HEK293 (cell line): ENCODE data around the gene LOXL1.

Source experiments
- CTCF ChIA-PET: fragments of 350-600 bp; formaldehyde crosslinking; extraction: SDS; loops from one replicate; lab custom pipeline; 2021; ENCODE audit warnings: antibody characterized with exemption; lab: Yijun Ruan, JAX
- POLR2A ChIA-PET: fragments of 300-600 bp; formaldehyde crosslinking; extraction: SDS; loops from one replicate; lab custom pipeline; 2020; ENCODE audit warnings: antibody characterized with exemption, inconsistent platforms; lab: Yijun Ruan, JAX
- H3K27ac ChIP-seq: fragments of 200-500 bp; sonication (Bioruptor generic); 2 replicates; pipeline ENCODE4 v1.5.1; 2014; ENCODE audit warnings: low read depth, low read length, control low read depth, inconsistent platforms; ENCODE audit errors: extremely low read depth
- H3K36me3 ChIP-seq, 2 experiments: fragments of 200-500 bp in 1 of 2; sonication (Bioruptor generic) in 1 of 2; 1 replicate in 1 of 2; 2 replicates in 1 of 2; pipeline ENCODE4 v1.5.1; 2014 to 2017; ENCODE audit warnings: inconsistent platforms in 2 of 2, low read length in 2 of 2; ENCODE audit not compliant: control insufficient read depth in 2 of 2, insufficient read depth in 1 of 2
- H3K4me1 ChIP-seq: fragments of 200-500 bp; sonication (Bioruptor generic); 2 replicates; pipeline ENCODE4 v1.5.1; 2014; ENCODE audit warnings: mild to moderate bottlenecking, low read length, inconsistent platforms; ENCODE audit not compliant: control insufficient read depth, insufficient read depth
- H3K4me3 ChIP-seq: 2 replicates; pipeline ENCODE4 v1.5.1; 2011; ENCODE audit warnings: low read depth, mild to moderate bottlenecking, control low read depth, low read length, moderate library complexity
- H3K9me3 ChIP-seq: fragments of 200-500 bp; sonication (Bioruptor generic); 2 replicates; pipeline ENCODE4 v1.5.1; 2014; ENCODE audit warnings: low read depth, low read length, inconsistent platforms; ENCODE audit not compliant: control insufficient read depth, insufficient read depth
- EGR2 ChIP-seq: fragments of 450-650 bp; formaldehyde crosslinking; IDR thresholded peaks from 2 replicates; pipeline ENCODE4 v1.5.1; 2016; ENCODE audit warnings: low read depth, missing biosample characterization, missing genetic modification characterization
- GFI1B ChIP-seq: fragments of 450-650 bp; formaldehyde crosslinking; IDR thresholded peaks from 2 replicates; pipeline ENCODE4 v1.5.1; 2016; ENCODE audit warnings: missing biosample characterization, missing genetic modification characterization
- GLI2 ChIP-seq: fragments of 450-650 bp; formaldehyde crosslinking; IDR thresholded peaks from 2 replicates; pipeline ENCODE4; 2017; ENCODE audit warnings: missing biosample characterization, missing genetic modification characterization, low read depth, borderline replicate concordance
- OSR2 ChIP-seq: fragments of 450-650 bp; formaldehyde crosslinking; IDR thresholded peaks from 2 replicates; pipeline ENCODE4 v1.5.1; 2016; ENCODE audit warnings: missing biosample characterization, missing genetic modification characterization
- PATZ1 ChIP-seq: fragments of 450-650 bp; formaldehyde crosslinking; IDR thresholded peaks from 2 replicates; pipeline ENCODE4 v1.5.1; 2016; ENCODE audit warnings: missing biosample characterization, missing genetic modification characterization
- PRDM6 ChIP-seq: fragments of 450-650 bp; formaldehyde crosslinking; IDR thresholded peaks from 2 replicates; pipeline ENCODE4 v1.5.1; 2017; ENCODE audit warnings: missing biosample characterization, missing genetic modification characterization
- SP3 ChIP-seq: fragments of 450-650 bp; formaldehyde crosslinking; IDR thresholded peaks from 2 replicates; pipeline ENCODE4 v1.5.1; 2016; ENCODE audit warnings: missing biosample characterization, missing genetic modification characterization
- TCF7L2 ChIP-seq: IDR thresholded peaks from 2 replicates; pipeline ENCODE4 v1.6.1; 2011; ENCODE audit warnings: low read depth, mild to moderate bottlenecking, inconsistent platforms, low read length, moderate library complexity, borderline replicate concordance
- ZBTB1 ChIP-seq: fragments of 450-650 bp; formaldehyde crosslinking; IDR thresholded peaks from 2 replicates; pipeline ENCODE4 v1.5.1; 2016; ENCODE audit warnings: missing biosample characterization, missing genetic modification characterization
- ZBTB20 ChIP-seq: fragments of 450-650 bp; formaldehyde crosslinking; IDR thresholded peaks from 2 replicates; pipeline ENCODE4 v1.5.1; 2016; ENCODE audit warnings: missing biosample characterization, missing genetic modification characterization
- ZBTB6 ChIP-seq: fragments of 450-650 bp; formaldehyde crosslinking; IDR thresholded peaks from 2 replicates; pipeline ENCODE4 v1.5.1; 2017; ENCODE audit warnings: missing biosample characterization, missing genetic modification characterization
- ZBTB7A ChIP-seq: fragments of 450-650 bp; formaldehyde crosslinking; IDR thresholded peaks from 2 replicates; pipeline ENCODE4 v1.5.1; 2016; ENCODE audit warnings: low read depth, missing biosample characterization, missing genetic modification characterization
- ZNF16 ChIP-seq: fragments of 450-650 bp; formaldehyde crosslinking; IDR thresholded peaks from 2 replicates; pipeline ENCODE4 v1.5.1; 2016; ENCODE audit warnings: low read depth, missing biosample characterization, missing genetic modification characterization
- ZNF174 ChIP-seq: fragments of 450-650 bp; formaldehyde crosslinking; IDR thresholded peaks from 2 replicates; pipeline ENCODE4 v1.5.0; 2017; ENCODE audit warnings: missing biosample characterization, mild to moderate bottlenecking, missing genetic modification characterization
- ZNF18 ChIP-seq: fragments of 450-650 bp; formaldehyde crosslinking; IDR thresholded peaks from 2 replicates; pipeline ENCODE4 v1.5.1; 2016; ENCODE audit warnings: missing biosample characterization, missing genetic modification characterization
- ZNF19 ChIP-seq: fragments of 450-650 bp; formaldehyde crosslinking; IDR thresholded peaks from 2 replicates; pipeline ENCODE4; 2016; ENCODE audit warnings: missing biosample characterization, missing genetic modification characterization, low read depth
- ZNF202 ChIP-seq: fragments of 450-650 bp; formaldehyde crosslinking; IDR thresholded peaks from 2 replicates; pipeline ENCODE4 v1.5.1; 2016; ENCODE audit warnings: missing biosample characterization, missing genetic modification characterization, borderline replicate concordance
- ZNF404 ChIP-seq: fragments of 450-650 bp; formaldehyde crosslinking; IDR thresholded peaks from 2 replicates; pipeline ENCODE4 v1.5.1; 2017; ENCODE audit warnings: missing biosample characterization, missing genetic modification characterization
- ZNF501 ChIP-seq: fragments of 450-650 bp; formaldehyde crosslinking; IDR thresholded peaks from 2 replicates; pipeline ENCODE4 v1.5.1; 2016; ENCODE audit warnings: missing biosample characterization, missing genetic modification characterization
- ZNF521 ChIP-seq: fragments of 450-650 bp; formaldehyde crosslinking; IDR thresholded peaks from 2 replicates; pipeline ENCODE4 v1.5.1; 2017; ENCODE audit warnings: missing biosample characterization, mild to moderate bottlenecking, missing genetic modification characterization
- ZNF530 ChIP-seq: fragments of 450-650 bp; formaldehyde crosslinking; IDR thresholded peaks from 2 replicates; pipeline ENCODE4 v1.5.1; 2016; ENCODE audit warnings: low read depth, missing biosample characterization, missing genetic modification characterization
- ZNF585B ChIP-seq: fragments of 450-650 bp; formaldehyde crosslinking; IDR thresholded peaks from 2 replicates; pipeline ENCODE4 v1.5.1; 2016; ENCODE audit warnings: missing biosample characterization, missing genetic modification characterization
- ZNF660 ChIP-seq: fragments of 450-650 bp; IDR thresholded peaks from 2 replicates; pipeline ENCODE4 v1.5.1; 2018; ENCODE audit warnings: missing biosample characterization, mild to moderate bottlenecking, missing genetic modification characterization
- ZNF747 ChIP-seq: fragments of 450-650 bp; formaldehyde crosslinking; IDR thresholded peaks from 2 replicates; pipeline ENCODE4 v1.5.1; 2016; ENCODE audit warnings: missing biosample characterization, missing genetic modification characterization
- ZNF76 ChIP-seq: fragments of 450-650 bp; formaldehyde crosslinking; IDR thresholded peaks from 2 replicates; pipeline ENCODE4; 2016; ENCODE audit warnings: low read depth, missing biosample characterization, missing genetic modification characterization, borderline replicate concordance

Gene LOXL1

GRCh38 chr15:73941449-73941848 is 15.2 kb downstream of the LOXL1 start:
- Histone ChIP-seq H3K36me3 (no peaks in the 10 kb centered on the region), H3K27ac (no peak overlapping the region), H3K4me1 (peaks cover 3% of the 10 kb centered on the region; the same call in 1 of the 2 replicates), H3K4me3 (no peak overlapping the region), H3K9me3 (no peaks in the 10 kb centered on the region)
- TF ChIP-seq ZNF585B (tag by site-specific recombination) (no peak), ZNF404 (no peak), TCF7L2 (no peak), EGR2 (tag by site-specific recombination) (no peak), SP3 (tag by site-specific recombination) (no peak), ZNF530 (tag by site-specific recombination) (no peak), ZBTB6 (no peak), ZNF521 (no peak)
- CTCF ChIA-PET, result interaction anchor here (0.6 to 6.1 kb wide), 10 partner anchors 10 to 352 kb away, joined by 3 to 39 read pairs (median 8); no protein-coding TSS in a partner anchor
- POLR2A ChIA-PET, result interaction anchor here (1.2 to 2.0 kb wide), 4 partner anchors 10 to 53 kb away, joined by 4 to 17 read pairs (median 7); partner anchors contain the start of genes LOXL1 and PML

- no peaks in the 10 kb centered on the region for H3K36me3 ChIP-seq
- POLR2A ChIA-PET, result interaction anchor here (1.2 to 2.0 kb wide), 4 partner anchors 9 to 52 kb away, joined by 4 to 17 read pairs (median 7); partner anchors contain the start of genes LOXL1 and PML
- no peak for TF ChIP-seq GLI2 (tag by site-specific recombination)
- TF ChIP-seq ZBTB20, result no peak
- TF ChIP-seq ZNF202 (tag by site-specific recombination), result no peak
- TF ChIP-seq ZBTB7A (tag by site-specific recombination), result no peak
- TF ChIP-seq ZNF16, result no peak
- no peak for TF ChIP-seq ZBTB1 (tag by site-specific recombination)
- no peak for TF ChIP-seq ZNF174 (tag by site-specific recombination)
- no peak for TF ChIP-seq GFI1B (tag by site-specific recombination)
- TF ChIP-seq, all 188 proteins: peak for 0
- H3K4me1 ChIP-seq, result peaks cover 3% of the 10 kb centered on the region; the same call in 1 of the 2 replicates
- CTCF ChIA-PET, result interaction anchor here (0.6 to 6.1 kb wide), 13 partner anchors 9 to 352 kb away, joined by 3 to 39 read pairs (median 7); no protein-coding TSS in a partner anchor
- no peaks in the 10 kb centered on the region for H3K9me3 ChIP-seq
- no peak overlapping the region for H3K4me3 ChIP-seq
- H3K27ac ChIP-seq, result no peak overlapping the region
These were observed 15.8 kb downstream of the LOXL1 start for GRCh38 chr15:73941871-73942635.

GRCh38 chr15:73942751-73943270 is 16.5 kb downstream of the LOXL1 start:
- ChIA-PET CTCF (interaction anchor here (1.3 to 3.0 kb wide), 5 partner anchors 8 to 69 kb away, joined by 5 to 14 read pairs (median 7); no protein-coding TSS in a partner anchor), POLR2A (interaction anchor here (0.9 kb wide), 1 partner anchor 8 kb away, joined by 4 read pairs; no protein-coding TSS in a partner anchor)
- Histone ChIP-seq H3K27ac (no peak overlapping the region), H3K36me3 (peaks cover 0 to 2% of the 10 kb centered on the region in 2 experiments; a peak in 1 of 3 replicates), H3K9me3 (no peaks in the 10 kb centered on the region), H3K4me1 (peaks cover 3% of the 10 kb centered on the region; the same call in 1 of the 2 replicates), H3K4me3 (no peak overlapping the region)
- TF ChIP-seq ZNF747 (tag by site-specific recombination), result no peak
- no peak for TF ChIP-seq ZNF18 (tag by site-specific recombination)
- no peak for TF ChIP-seq OSR2
- no peak for TF ChIP-seq ZNF660 (tag by site-specific recombination)
- TF ChIP-seq PRDM6 (tag by site-specific recombination), result no peak
- TF ChIP-seq ZNF501 (tag by site-specific recombination), result no peak
- TF ChIP-seq PATZ1 (tag by site-specific recombination), result no peak
- no peak for TF ChIP-seq ZNF76 (tag by site-specific recombination)
- no peak for TF ChIP-seq ZNF19 (tag by site-specific recombination)
